ENCODE data around the gene ATPAF2. TPM values are rescaled to one million over a fixed set of nuclear protein-coding genes. Genes with fewer than 3 reads are reported as not detected.

The ATPAF2 gene
- total and polyA plus RNA-seq, 4 experiments from 2014 or later, result 16.6 to 24.3 (median 21.0) TPM

DNA sequence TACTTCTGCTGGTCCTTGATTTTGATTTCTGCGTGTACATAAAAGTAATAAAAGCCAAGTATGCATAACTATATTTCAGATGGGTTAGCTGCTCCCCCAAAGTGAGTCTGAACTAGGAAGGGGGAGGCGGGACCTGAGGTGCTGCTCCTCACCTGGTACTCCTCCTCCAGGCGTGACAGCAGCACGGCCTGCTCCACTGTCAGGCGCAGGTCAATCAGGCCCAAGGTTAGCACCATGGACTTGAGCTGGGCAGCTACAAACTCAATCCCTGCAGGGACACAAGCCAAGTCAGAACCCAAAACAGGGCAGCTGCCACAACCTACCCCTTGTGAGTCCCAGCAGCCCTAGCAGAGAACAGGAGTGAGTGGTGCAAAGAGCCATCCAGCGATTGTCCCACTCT, 18.0 kb downstream of the ATPAF2 start:
- no peaks in the 10 kb centered on the region for H3K9me3 Mint-ChIP-seq
- Histone ChIP-seq H3K4me3 (ENCODE audit: low read length in 2 of 2) (no peak overlapping the region), H3K27me3 (ENCODE audit: insufficient read depth, low read length) (no peaks in the 10 kb centered on the region), H3K9me3 (ENCODE audit: control insufficient read depth in 1 of 2, low read length in 2 of 2) (no peaks in the 10 kb centered on the region), H3K27ac (ENCODE audit: low read depth, low read length) (no peak overlapping the region), H3K36me3 (ENCODE audit: insufficient read depth, low read length) (peaks cover under 1% of the 10 kb centered on the region), H3K4me1 (ENCODE audit: insufficient read depth, low read length) (peaks cover 4% of the 10 kb centered on the region)
- CTCF ChIA-PET (ENCODE audit: partially characterized antibody), result interaction anchor here (1.8 kb wide), 1 partner anchor 12 kb away, joined by 5 read pairs; no protein-coding TSS in a partner anchor
- H3K27me3 Mint-ChIP-seq, result no peaks in the 10 kb centered on the region
- H3K36me3 Mint-ChIP-seq, result peaks cover 13 to 39% of the 10 kb centered on the region in 2 donors
- peaks cover 4 to 6% (median 5%) of the 10 kb centered on the region in 4 donors for H3K4me1 Mint-ChIP-seq
- H3K4me3 Mint-ChIP-seq, result no peak overlapping the region
- POLR2A ChIA-PET (ENCODE audit: partially characterized antibody), result no interaction called here
- DNase-seq, result no peak
- no peak overlapping the region for H3K27ac Mint-ChIP-seq
- intact Hi-C loops (cut with micrococcal nuclease), result no loop called here

DNA sequence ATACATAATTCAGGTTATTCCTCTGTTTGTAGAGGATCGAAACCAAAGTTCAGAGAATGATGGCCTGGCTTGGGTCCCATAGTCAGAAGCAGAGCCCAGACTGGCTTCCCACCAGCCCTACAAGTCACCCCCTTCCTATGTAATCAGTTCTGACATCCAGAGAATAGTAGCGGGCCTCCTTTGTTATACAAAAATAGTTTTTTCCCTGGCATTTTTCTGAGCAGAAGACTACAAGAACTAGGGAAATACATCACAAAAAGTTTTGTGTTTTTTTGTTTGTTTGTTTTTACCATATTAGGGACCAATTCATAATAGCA, 19.2 kb downstream of the ATPAF2 start:
- Mint-ChIP-seq H3K27ac (no peak overlapping the region), H3K4me1 (peaks cover 0 to 1% (median 0%) of the 10 kb centered on the region in 4 donors), H3K4me3 (no peak overlapping the region), H3K9me3 (no peaks in the 10 kb centered on the region), H3K36me3 (peaks cover 11 to 39% of the 10 kb centered on the region in 2 donors), H3K27me3 (no peaks in the 10 kb centered on the region)
- Histone ChIP-seq H3K4me1 (ENCODE audit: insufficient read depth, low read length) (no peaks in the 10 kb centered on the region), H3K4me3 (ENCODE audit: low read length in 2 of 2) (no peak overlapping the region), H3K27ac (ENCODE audit: low read depth, low read length) (no peak overlapping the region), H3K27me3 (ENCODE audit: insufficient read depth, low read length) (no peaks in the 10 kb centered on the region), H3K36me3 (ENCODE audit: insufficient read depth, low read length) (no peaks in the 10 kb centered on the region), H3K9me3 (ENCODE audit: control insufficient read depth in 1 of 2, low read length in 2 of 2) (no peaks in the 10 kb centered on the region)
- no peak for DNase-seq
- CTCF ChIA-PET (ENCODE audit: partially characterized antibody), result no interaction called here
- POLR2A ChIA-PET (ENCODE audit: partially characterized antibody), result no interaction called here
- intact Hi-C loops (cut with micrococcal nuclease), result no loop called here

DNA sequence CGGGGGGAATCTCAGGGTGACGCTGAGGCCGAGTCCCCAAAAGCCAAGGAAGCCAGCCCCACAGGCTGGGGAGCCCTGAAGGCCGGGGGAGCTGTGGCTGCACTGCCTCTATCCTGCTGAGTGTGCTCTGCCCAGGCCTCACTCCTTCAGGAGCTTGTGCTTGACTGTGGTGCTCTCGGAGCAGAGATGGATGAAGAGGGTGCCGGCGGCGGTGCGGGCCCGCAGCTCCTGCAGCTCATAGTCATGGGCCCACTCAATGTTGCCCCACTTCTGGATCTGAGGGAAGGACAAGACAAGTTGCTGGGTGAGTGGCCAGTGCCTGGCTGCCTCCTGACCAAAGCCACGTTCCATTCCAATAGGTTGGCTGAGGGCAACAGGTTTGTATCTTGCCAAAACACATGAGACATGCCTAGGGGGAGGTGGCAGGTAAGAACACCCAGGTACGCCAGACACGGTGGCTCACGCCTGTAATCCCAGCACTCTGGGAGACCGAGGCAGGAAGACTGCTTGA, 20.5 kb downstream of the ATPAF2 start:
- H3K36me3 Mint-ChIP-seq, result peaks cover 16 to 33% of the 10 kb centered on the region in 2 donors
- Histone ChIP-seq H3K36me3 (ENCODE audit: insufficient read depth, low read length) (no peaks in the 10 kb centered on the region), H3K4me1 (ENCODE audit: insufficient read depth, low read length) (no peaks in the 10 kb centered on the region), H3K27ac (ENCODE audit: low read depth, low read length) (no peak overlapping the region), H3K27me3 (ENCODE audit: insufficient read depth, low read length) (no peaks in the 10 kb centered on the region), H3K4me3 (ENCODE audit: low read length in 2 of 2) (no peak overlapping the region), H3K9me3 (ENCODE audit: control insufficient read depth in 1 of 2, low read length in 2 of 2) (no peaks in the 10 kb centered on the region)
- no peak for DNase-seq
- intact Hi-C loops (cut with micrococcal nuclease), result no loop called here
- no peaks in the 10 kb centered on the region for H3K4me1 Mint-ChIP-seq
- H3K27ac Mint-ChIP-seq, result no peak overlapping the region
- CTCF ChIA-PET (ENCODE audit: partially characterized antibody), result no interaction called here
- no peaks in the 10 kb centered on the region for H3K9me3 Mint-ChIP-seq
- POLR2A ChIA-PET (ENCODE audit: partially characterized antibody), result interaction anchor here (0.7 kb wide), 1 partner anchor 124 kb away, joined by 5 read pairs; no protein-coding TSS in a partner anchor
- no peak overlapping the region for H3K4me3 Mint-ChIP-seq
- no peaks in the 10 kb centered on the region for H3K27me3 Mint-ChIP-seq

DNA sequence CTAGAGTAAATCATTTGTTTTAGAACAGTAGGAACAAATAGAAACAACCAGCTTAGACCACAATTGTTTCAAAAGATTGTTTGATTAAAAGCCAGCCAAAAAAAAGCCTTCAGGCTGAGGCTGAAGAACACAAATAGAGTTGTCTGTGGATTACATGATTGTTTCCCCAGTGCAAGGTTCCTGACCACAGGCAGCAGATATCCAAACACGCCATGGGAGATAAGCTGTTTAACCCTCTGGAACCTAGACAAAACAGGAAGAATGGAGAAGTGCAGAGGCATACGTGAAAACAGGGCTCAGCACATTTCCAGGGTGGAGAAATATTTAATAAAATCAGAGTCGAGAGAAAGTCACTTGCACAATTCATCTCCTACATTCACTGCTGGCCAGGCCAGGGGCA, 21.0 kb downstream of the ATPAF2 start:
- no peak for DNase-seq
- H3K4me3 Mint-ChIP-seq, result no peak overlapping the region
- intact Hi-C loops (cut with micrococcal nuclease), result no loop called here

DNA sequence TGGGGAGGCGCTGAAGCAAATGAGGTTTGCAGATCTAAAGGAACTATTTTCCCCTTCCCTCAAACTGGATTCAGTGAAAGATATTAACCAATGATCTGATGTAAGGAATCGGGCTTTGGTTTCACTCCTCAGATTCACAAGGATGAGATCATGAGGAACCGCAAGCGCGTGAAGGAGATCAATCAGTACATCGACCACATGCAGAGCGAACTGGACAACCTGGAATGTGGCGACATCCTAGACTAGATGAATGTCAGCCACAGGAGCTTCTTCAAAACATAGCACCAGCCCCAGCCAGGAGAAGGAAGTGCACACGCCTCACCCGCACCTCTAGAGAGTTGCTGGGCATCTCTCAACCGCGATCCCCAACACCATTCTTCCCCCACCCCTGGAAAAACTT, 22.5 kb downstream of the ATPAF2 start:
- intact Hi-C loops (cut with micrococcal nuclease), result no loop called here
- H3K4me3 ChIP-seq (ENCODE audit: low read length in 2 of 2), result no peak overlapping the region
- no peaks in the 10 kb centered on the region for H3K4me1 ChIP-seq (ENCODE audit: insufficient read depth, low read length)
- no peaks in the 10 kb centered on the region for H3K27me3 ChIP-seq (ENCODE audit: insufficient read depth, low read length)
- H3K9me3 ChIP-seq (ENCODE audit: control insufficient read depth in 1 of 2, low read length in 2 of 2), result no peaks in the 10 kb centered on the region
- no peaks in the 10 kb centered on the region for H3K9me3 Mint-ChIP-seq
- POLR2A ChIA-PET (ENCODE audit: partially characterized antibody), result no interaction called here
- no peak overlapping the region for H3K27ac ChIP-seq (ENCODE audit: low read depth, low read length)
- CTCF ChIA-PET (ENCODE audit: partially characterized antibody), result no interaction called here
- no peaks in the 10 kb centered on the region for H3K4me1 Mint-ChIP-seq
- H3K27ac Mint-ChIP-seq, result no peak overlapping the region
- no peak overlapping the region for H3K4me3 Mint-ChIP-seq
- no peaks in the 10 kb centered on the region for H3K27me3 Mint-ChIP-seq
- DNase-seq, result no peak
- peaks cover 24 to 44% of the 10 kb centered on the region in 2 donors for H3K36me3 Mint-ChIP-seq
- H3K36me3 ChIP-seq (ENCODE audit: insufficient read depth, low read length), result no peaks in the 10 kb centered on the region

More for the DNA sequence above, 21.0 kb downstream of the ATPAF2 start:
- Mint-ChIP-seq H3K9me3 (no peaks in the 10 kb centered on the region), H3K27me3 (no peaks in the 10 kb centered on the region), H3K27ac (no peak overlapping the region), H3K36me3 (peaks cover 20 to 36% of the 10 kb centered on the region in 2 donors), H3K4me1 (no peaks in the 10 kb centered on the region)
- CTCF ChIA-PET (ENCODE audit: partially characterized antibody), result no interaction called here
- Histone ChIP-seq H3K36me3 (ENCODE audit: insufficient read depth, low read length) (no peaks in the 10 kb centered on the region), H3K27me3 (ENCODE audit: insufficient read depth, low read length) (no peaks in the 10 kb centered on the region), H3K4me3 (ENCODE audit: low read length in 2 of 2) (no peak overlapping the region), H3K9me3 (ENCODE audit: control insufficient read depth in 1 of 2, low read length in 2 of 2) (no peaks in the 10 kb centered on the region), H3K27ac (ENCODE audit: low read depth, low read length) (no peak overlapping the region), H3K4me1 (ENCODE audit: insufficient read depth, low read length) (no peaks in the 10 kb centered on the region)
- POLR2A ChIA-PET (ENCODE audit: partially characterized antibody), result no interaction called here

DNA sequence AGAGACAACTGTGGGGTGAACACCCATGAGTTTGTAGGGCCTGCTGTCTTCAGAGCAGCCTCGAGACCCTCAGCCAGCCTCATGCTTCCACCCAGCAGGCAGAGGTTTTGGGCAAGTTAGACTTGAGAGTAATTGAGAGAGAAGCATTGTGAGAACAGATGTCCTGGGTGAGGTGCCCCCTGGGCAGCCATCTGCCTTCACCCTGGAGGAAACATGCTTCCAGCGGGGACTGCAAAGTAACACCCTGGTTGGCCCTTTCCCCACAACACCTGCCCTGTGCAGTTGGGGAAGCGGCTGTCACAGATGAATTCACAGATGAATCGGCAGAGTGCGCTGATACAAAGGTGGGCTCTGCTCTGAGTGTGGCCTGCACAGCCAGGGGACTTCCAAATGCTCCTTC, 23.4 kb downstream of the ATPAF2 start:
- CTCF ChIA-PET (ENCODE audit: partially characterized antibody), result no interaction called here

DNA sequence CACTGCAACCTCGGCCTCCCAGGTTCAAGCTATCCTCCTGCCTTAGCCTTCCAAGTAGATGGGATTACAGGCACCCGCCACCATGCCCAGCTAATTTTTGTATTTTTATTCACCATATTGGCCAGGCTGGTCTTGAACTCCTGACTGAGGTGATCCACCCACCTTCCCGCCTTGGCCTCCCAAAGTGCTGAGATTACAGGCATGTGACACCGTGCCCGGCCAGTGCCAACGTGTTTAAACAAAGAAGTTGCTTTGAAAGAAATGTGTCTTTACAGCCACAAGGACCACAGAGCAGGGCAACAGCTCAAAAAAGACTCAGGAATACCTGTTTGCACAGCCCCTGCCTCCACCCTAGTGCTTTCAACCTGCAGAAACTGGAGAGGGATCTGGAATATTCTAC, 25.0 kb downstream of the ATPAF2 start:
- H3K27me3 Mint-ChIP-seq, result no peaks in the 10 kb centered on the region

More for the DNA sequence above, 23.4 kb downstream of the ATPAF2 start:
- Mint-ChIP-seq H3K36me3 (peaks cover 24 to 41% of the 10 kb centered on the region in 2 donors), H3K9me3 (no peaks in the 10 kb centered on the region), H3K27ac (no peak overlapping the region), H3K4me1 (no peaks in the 10 kb centered on the region), H3K4me3 (no peak overlapping the region), H3K27me3 (no peaks in the 10 kb centered on the region)
- intact Hi-C loops (cut with micrococcal nuclease), result no loop called here
- Histone ChIP-seq H3K9me3 (ENCODE audit: control insufficient read depth in 1 of 2, low read length in 2 of 2) (no peaks in the 10 kb centered on the region), H3K27me3 (ENCODE audit: insufficient read depth, low read length) (no peaks in the 10 kb centered on the region), H3K4me1 (ENCODE audit: insufficient read depth, low read length) (no peaks in the 10 kb centered on the region), H3K27ac (ENCODE audit: low read depth, low read length) (no peak overlapping the region), H3K4me3 (ENCODE audit: low read length in 2 of 2) (no peak overlapping the region), H3K36me3 (ENCODE audit: insufficient read depth, low read length) (no peaks in the 10 kb centered on the region)
- POLR2A ChIA-PET (ENCODE audit: partially characterized antibody), result no interaction called here
- no peak for DNase-seq

DNA sequence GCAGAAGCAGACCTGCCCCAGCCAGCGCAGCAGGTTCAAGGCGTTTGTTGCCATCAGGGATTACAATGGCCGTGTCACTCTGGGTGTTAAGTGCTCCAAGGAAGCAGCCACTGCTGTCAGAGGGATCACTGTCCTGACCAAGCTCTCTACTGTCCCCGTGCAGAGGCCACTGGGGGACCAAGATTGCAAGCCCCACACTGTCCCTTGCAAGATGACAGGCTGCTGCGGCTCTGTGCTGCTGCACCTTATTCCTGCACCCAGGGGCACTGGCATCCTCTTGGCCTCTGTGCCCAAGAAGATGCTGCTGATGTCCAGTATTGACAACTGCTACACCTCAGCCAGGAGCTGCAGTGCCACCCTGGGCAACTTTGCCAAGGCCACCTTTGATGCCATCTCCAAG, 27.7 kb downstream of the ATPAF2 start:
- intact Hi-C loops (cut with micrococcal nuclease), result no loop called here
- Mint-ChIP-seq H3K4me1 (no peaks in the 10 kb centered on the region), H3K9me3 (no peaks in the 10 kb centered on the region), H3K36me3 (peaks cover 31 to 46% of the 10 kb centered on the region in 2 donors), H3K27ac (no peak overlapping the region), H3K4me3 (no peak overlapping the region), H3K27me3 (no peaks in the 10 kb centered on the region)
- Histone ChIP-seq H3K4me3 (ENCODE audit: low read length in 2 of 2) (no peak overlapping the region), H3K9me3 (ENCODE audit: control insufficient read depth in 1 of 2, low read length in 2 of 2) (no peaks in the 10 kb centered on the region), H3K27me3 (ENCODE audit: insufficient read depth, low read length) (no peaks in the 10 kb centered on the region), H3K36me3 (ENCODE audit: insufficient read depth, low read length) (no peaks in the 10 kb centered on the region), H3K27ac (ENCODE audit: low read depth, low read length) (no peak overlapping the region), H3K4me1 (ENCODE audit: insufficient read depth, low read length) (no peaks in the 10 kb centered on the region)
- no peak for DNase-seq
- ChIA-PET POLR2A (ENCODE audit: partially characterized antibody) (no interaction called here), CTCF (ENCODE audit: partially characterized antibody) (interaction anchor here (2.0 kb wide), 1 partner anchor 15 kb away, joined by 5 read pairs; no protein-coding TSS in a partner anchor)

More for the DNA sequence above, 25.0 kb downstream of the ATPAF2 start:
- Histone ChIP-seq H3K9me3 (ENCODE audit: control insufficient read depth in 1 of 2, low read length in 2 of 2) (no peaks in the 10 kb centered on the region), H3K4me1 (ENCODE audit: insufficient read depth, low read length) (no peaks in the 10 kb centered on the region), H3K36me3 (ENCODE audit: insufficient read depth, low read length) (no peaks in the 10 kb centered on the region), H3K27ac (ENCODE audit: low read depth, low read length) (no peak overlapping the region), H3K4me3 (ENCODE audit: low read length in 2 of 2) (no peak overlapping the region), H3K27me3 (ENCODE audit: insufficient read depth, low read length) (no peaks in the 10 kb centered on the region)
- no peak overlapping the region for H3K4me3 Mint-ChIP-seq
- POLR2A ChIA-PET (ENCODE audit: partially characterized antibody), result no interaction called here
- peaks cover 29 to 39% of the 10 kb centered on the region in 2 donors for H3K36me3 Mint-ChIP-seq
- DNase-seq, result no peak
- intact Hi-C loops (cut with micrococcal nuclease), result no loop called here
- CTCF ChIA-PET (ENCODE audit: partially characterized antibody), result interaction anchor here (0.8 kb wide), 1 partner anchor 12 kb away, joined by 3 read pairs; no protein-coding TSS in a partner anchor
- H3K27ac Mint-ChIP-seq, result no peak overlapping the region
- no peaks in the 10 kb centered on the region for H3K9me3 Mint-ChIP-seq
- H3K4me1 Mint-ChIP-seq, result no peaks in the 10 kb centered on the region

Measured in CD4-positive, alpha-beta memory T cell (primary cell).